ENCODE results near the gene LITAFD. TPM values are rescaled to one million over a fixed set of nuclear protein-coding genes. Genes with fewer than 3 reads are reported as not detected.

LITAFD gene
- total and polyA plus RNA-seq, 3 donors from 2014 or later = 2.2 to 10.5 (median 3.8) TPM

- Histone ChIP-seq H3K27me3 (no peaks in the 10 kb centered on the region), H3K4me1 (peaks cover under 1% of the 10 kb centered on the region), H3K36me3 (ENCODE audit: low read depth, missing control alignments) (no peaks in the 10 kb centered on the region), H3K27ac (no peak overlapping the region), H3K4me3 (no peak overlapping the region), H3K9me3 (no peaks in the 10 kb centered on the region)
- no peak for DNase-seq
- intact Hi-C loops (cut with DNase I; ENCODE audit: low total_unique reads) = loop anchor here (5.0 to 10.0 kb wide), 2 partner anchors 221 to 318 kb away; no protein-coding TSS in a partner anchor
- 73 to 93% methylated on average over 16 to 17 of the region's 17 CpGs for WGBS, 2 donors
- TF ChIP-seq POLR2A (IDR thresholded peaks at IDR 0.05) = no peak
- TF ChIP-seq, protein P1, sequence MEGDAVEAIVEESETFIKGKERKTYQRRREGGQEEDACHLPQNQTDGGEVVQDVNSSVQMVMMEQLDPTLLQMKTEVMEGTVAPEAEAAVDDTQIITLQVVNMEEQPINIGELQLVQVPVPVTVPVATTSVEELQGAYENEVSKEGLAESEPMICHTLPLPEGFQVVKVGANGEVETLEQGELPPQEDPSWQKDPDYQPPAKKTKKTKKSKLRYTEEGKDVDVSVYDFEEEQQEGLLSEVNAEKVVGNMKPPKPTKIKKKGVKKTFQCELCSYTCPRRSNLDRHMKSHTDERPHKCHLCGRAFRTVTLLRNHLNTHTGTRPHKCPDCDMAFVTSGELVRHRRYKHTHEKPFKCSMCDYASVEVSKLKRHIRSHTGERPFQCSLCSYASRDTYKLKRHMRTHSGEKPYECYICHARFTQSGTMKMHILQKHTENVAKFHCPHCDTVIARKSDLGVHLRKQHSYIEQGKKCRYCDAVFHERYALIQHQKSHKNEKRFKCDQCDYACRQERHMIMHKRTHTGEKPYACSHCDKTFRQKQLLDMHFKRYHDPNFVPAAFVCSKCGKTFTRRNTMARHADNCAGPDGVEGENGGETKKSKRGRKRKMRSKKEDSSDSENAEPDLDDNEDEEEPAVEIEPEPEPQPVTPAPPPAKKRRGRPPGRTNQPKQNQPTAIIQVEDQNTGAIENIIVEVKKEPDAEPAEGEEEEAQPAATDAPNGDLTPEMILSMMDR (IDR thresholded peaks at IDR 0.05) = no peak
Observed at GRCh38 chr16:8882725-8883377, 700 bp downstream of the LITAFD start.

GRCh38 chr16:8885674-8886592 is 3.8 kb downstream of the LITAFD start:
- peaks cover 5% of the 10 kb centered on the region for H3K4me1 ChIP-seq
- DNase-seq = no peak
- H3K27ac ChIP-seq = no peak overlapping the region
- TF ChIP-seq POLR2A (IDR thresholded peaks at IDR 0.05) = no peak
- TF ChIP-seq, protein P1 (IDR thresholded peaks at IDR 0.05) = no peak
- H3K27me3 ChIP-seq = no peaks in the 10 kb centered on the region
- 28 to 47% methylated on average over 12 to 20 of the region's 20 CpGs for WGBS, 2 donors
- H3K9me3 ChIP-seq = no peaks in the 10 kb centered on the region
- intact Hi-C loops (cut with DNase I; ENCODE audit: low total_unique reads) = loop anchor here (10.0 kb wide), 1 partner anchor 321 kb away; no protein-coding TSS in a partner anchor
- H3K36me3 ChIP-seq (ENCODE audit: low read depth, missing control alignments) = no peaks in the 10 kb centered on the region
- no peak overlapping the region for H3K4me3 ChIP-seq

- H3K27me3 ChIP-seq = no peaks in the 10 kb centered on the region
- no peak for DNase-seq
- no peaks in the 10 kb centered on the region for H3K36me3 ChIP-seq (ENCODE audit: low read depth, missing control alignments)
- H3K27ac ChIP-seq = no peak overlapping the region
- TF ChIP-seq, protein P1 (IDR thresholded peaks at IDR 0.05) = no peak
- TF ChIP-seq POLR2A (IDR thresholded peaks at IDR 0.05) = no peak
- intact Hi-C loops (cut with DNase I; ENCODE audit: low total_unique reads) = loop anchor here (10.0 kb wide), 1 partner anchor 322 kb away; no protein-coding TSS in a partner anchor
- H3K4me1 ChIP-seq = peaks cover 11% of the 10 kb centered on the region
- no peak overlapping the region for H3K4me3 ChIP-seq
- 75 to 77% methylated on average over 19 of the region's 19 CpGs for WGBS, 2 donors
- no peaks in the 10 kb centered on the region for H3K9me3 ChIP-seq
Observed at GRCh38 chr16:8886593-8887430, 4.7 kb downstream of the LITAFD start.

DNA sequence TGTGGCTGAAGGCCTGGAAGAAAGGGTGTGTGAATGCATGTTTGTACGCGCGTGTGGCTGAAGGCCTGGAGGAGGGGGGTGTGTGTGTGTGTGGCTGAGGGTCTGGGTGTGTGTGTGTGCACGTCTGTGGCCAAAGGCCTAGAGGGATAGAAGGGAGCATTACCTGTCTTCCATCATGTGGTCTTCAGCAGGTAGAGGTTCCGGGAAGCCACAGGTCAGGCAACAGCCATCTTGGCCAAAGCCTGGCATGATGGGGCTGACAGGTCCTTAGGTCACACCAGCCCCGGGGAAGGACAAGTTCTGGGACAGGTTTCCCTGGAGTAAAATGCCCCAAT is 5.2 kb downstream of the LITAFD start:
- peaks cover 17% of the 10 kb centered on the region for H3K4me1 ChIP-seq
- no peaks in the 10 kb centered on the region for H3K9me3 ChIP-seq
- H3K27me3 ChIP-seq = no peaks in the 10 kb centered on the region
- no peak overlapping the region for H3K4me3 ChIP-seq
- H3K36me3 ChIP-seq (ENCODE audit: low read depth, missing control alignments) = no peaks in the 10 kb centered on the region
- WGBS, 2 donors = 90 to 91% methylated on average over 6 of the region's 6 CpGs
- TF ChIP-seq, protein P1 (IDR thresholded peaks at IDR 0.05) = no peak
- TF ChIP-seq POLR2A (IDR thresholded peaks at IDR 0.05) = no peak
- intact Hi-C loops (cut with DNase I; ENCODE audit: low total_unique reads) = loop anchor here (10.0 kb wide), 1 partner anchor 323 kb away; no protein-coding TSS in a partner anchor
- DNase-seq = no peak
- H3K27ac ChIP-seq = no peak overlapping the region

Measured in testis (tissue), 3 donors.